ENCODE measurements around the gene WNT7B. TPM values are rescaled to one million over a fixed set of nuclear protein-coding genes. Genes with fewer than 3 reads are reported as not detected.

WNT7B gene
- total RNA-seq, 1 experiment from 2014 or later = 0.33 TPM

DNA sequence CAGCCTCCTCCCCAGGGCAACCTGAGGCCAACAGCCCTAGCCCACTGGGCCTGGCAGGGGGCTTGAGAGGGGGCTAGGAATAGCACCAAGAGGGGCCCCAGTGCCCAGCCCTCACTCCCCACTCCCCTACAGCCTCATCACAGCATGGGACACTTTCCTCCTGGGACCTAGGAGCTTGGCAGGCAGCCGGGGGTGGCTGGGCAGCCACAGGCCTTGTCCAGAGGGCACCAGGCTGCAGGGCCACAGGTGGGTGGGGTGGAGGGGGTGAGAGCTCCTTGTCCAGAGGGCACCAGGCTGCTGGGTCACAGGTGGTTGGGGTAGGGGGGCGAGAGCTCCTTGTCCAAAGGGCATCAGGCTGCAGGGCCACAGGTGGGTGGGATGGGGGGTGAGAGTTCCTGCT, 61.8 kb downstream of the WNT7B start:
- POLR2A ChIA-PET = no interaction called here
- ATAC-seq (no peak), DNase-seq (ENCODE audit: low spot score) (no peak)
- Mint-ChIP-seq H3K4me3 (no peak overlapping the region), H3K27me3 (ENCODE audit: low read depth) (no peaks in the 10 kb centered on the region; the same call in 1 of the 2 replicates), H3K27ac (no peak overlapping the region), H3K4me1 (no peaks in the 10 kb centered on the region), H3K36me3 (no peaks in the 10 kb centered on the region), H3K9me3 (peaks cover 6% of the 10 kb centered on the region)
- TF ChIP-seq ELF4 (CRISPR knock-in tag; IDR thresholded peaks at IDR 0.05; ENCODE audit: low read depth) = no peak
- TF ChIP-seq NFATC4 (CRISPR knock-in tag; IDR thresholded peaks at IDR 0.05) = no peak
- TF ChIP-seq, protein P1, sequence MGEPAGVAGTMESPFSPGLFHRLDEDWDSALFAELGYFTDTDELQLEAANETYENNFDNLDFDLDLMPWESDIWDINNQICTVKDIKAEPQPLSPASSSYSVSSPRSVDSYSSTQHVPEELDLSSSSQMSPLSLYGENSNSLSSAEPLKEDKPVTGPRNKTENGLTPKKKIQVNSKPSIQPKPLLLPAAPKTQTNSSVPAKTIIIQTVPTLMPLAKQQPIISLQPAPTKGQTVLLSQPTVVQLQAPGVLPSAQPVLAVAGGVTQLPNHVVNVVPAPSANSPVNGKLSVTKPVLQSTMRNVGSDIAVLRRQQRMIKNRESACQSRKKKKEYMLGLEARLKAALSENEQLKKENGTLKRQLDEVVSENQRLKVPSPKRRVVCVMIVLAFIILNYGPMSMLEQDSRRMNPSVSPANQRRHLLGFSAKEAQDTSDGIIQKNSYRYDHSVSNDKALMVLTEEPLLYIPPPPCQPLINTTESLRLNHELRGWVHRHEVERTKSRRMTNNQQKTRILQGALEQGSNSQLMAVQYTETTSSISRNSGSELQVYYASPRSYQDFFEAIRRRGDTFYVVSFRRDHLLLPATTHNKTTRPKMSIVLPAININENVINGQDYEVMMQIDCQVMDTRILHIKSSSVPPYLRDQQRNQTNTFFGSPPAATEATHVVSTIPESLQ (CRISPR knock-in tag; IDR thresholded peaks at IDR 0.05) = no peak
- TF ChIP-seq, protein P2, sequence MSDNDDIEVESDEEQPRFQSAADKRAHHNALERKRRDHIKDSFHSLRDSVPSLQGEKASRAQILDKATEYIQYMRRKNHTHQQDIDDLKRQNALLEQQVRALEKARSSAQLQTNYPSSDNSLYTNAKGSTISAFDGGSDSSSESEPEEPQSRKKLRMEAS (CRISPR knock-in tag; IDR thresholded peaks at IDR 0.05) = no peak
- TF ChIP-seq, protein P3, sequence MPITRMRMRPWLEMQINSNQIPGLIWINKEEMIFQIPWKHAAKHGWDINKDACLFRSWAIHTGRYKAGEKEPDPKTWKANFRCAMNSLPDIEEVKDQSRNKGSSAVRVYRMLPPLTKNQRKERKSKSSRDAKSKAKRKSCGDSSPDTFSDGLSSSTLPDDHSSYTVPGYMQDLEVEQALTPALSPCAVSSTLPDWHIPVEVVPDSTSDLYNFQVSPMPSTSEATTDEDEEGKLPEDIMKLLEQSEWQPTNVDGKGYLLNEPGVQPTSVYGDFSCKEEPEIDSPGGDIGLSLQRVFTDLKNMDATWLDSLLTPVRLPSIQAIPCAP (CRISPR knock-in tag; IDR thresholded peaks at IDR 0.05) = no peak
- CTCF ChIA-PET = interaction anchor here (1.4 kb wide), 1 partner anchor 51 kb away, joined by 4 read pairs; no protein-coding TSS in a partner anchor

DNA sequence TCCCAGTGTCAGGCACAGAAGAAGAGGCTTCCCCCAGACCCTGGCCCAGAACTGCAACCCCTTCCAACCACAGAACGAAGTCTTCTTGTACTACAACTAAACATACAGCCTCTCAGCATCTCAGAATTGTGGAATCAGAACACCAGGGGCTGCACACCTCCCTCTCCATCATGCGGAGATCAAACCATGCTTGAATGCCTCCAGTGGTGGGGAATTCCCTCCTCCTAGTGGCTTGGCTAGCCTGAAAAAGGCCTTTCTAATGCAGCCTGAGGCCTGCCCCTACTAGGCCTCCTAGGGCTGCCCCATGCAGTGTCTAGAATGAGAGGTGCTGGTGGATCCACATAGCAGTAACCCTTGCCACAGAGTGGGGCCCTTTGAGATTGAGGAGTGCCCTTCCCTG, 62.7 kb downstream of the WNT7B start:
- ChIA-PET CTCF (no interaction called here), POLR2A (no interaction called here)
- DNase-seq (ENCODE audit: low spot score) (no peak), ATAC-seq (no peak)
- no peak overlapping the region for H3K27ac Mint-ChIP-seq
- H3K4me3 Mint-ChIP-seq = no peak overlapping the region
- no peaks in the 10 kb centered on the region; the same call in 1 of the 2 replicates for H3K27me3 Mint-ChIP-seq (ENCODE audit: low read depth)
- no peaks in the 10 kb centered on the region for H3K4me1 Mint-ChIP-seq
- no peak for TF ChIP-seq ZBTB21 (CRISPR knock-in tag; IDR thresholded peaks at IDR 0.05; ENCODE audit: borderline replicate concordance)
- TF ChIP-seq, protein P4, sequence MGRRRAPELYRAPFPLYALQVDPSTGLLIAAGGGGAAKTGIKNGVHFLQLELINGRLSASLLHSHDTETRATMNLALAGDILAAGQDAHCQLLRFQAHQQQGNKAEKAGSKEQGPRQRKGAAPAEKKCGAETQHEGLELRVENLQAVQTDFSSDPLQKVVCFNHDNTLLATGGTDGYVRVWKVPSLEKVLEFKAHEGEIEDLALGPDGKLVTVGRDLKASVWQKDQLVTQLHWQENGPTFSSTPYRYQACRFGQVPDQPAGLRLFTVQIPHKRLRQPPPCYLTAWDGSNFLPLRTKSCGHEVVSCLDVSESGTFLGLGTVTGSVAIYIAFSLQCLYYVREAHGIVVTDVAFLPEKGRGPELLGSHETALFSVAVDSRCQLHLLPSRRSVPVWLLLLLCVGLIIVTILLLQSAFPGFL (CRISPR knock-in tag; IDR thresholded peaks at IDR 0.05; ENCODE audit: borderline replicate concordance) = no peak
- TF ChIP-seq OVOL2 (CRISPR knock-in tag; IDR thresholded peaks at IDR 0.05; ENCODE audit: borderline replicate concordance) = no peak
- H3K9me3 Mint-ChIP-seq = peaks cover 6% of the 10 kb centered on the region
- H3K36me3 Mint-ChIP-seq = no peaks in the 10 kb centered on the region

DNA sequence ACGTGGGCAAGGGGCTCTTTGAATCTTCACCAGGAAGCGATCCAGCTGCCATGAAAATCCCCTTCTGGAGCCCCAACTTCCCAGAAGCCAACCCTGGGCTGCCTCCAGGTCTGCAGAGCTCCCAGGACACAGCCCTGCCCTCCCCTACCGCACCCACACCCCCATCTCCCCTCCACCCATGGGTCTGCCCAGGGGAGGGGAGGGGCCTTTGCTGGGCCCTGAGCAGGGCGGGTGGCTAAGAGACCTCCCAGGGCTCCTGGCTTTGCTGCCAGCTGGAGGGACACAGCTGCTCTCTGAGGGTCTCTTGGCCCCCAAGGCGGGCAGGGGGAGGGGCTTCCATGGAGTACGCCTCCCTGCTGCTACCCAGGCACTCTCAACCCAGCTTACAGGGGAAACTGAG, 64.1 kb downstream of the WNT7B start:
- H3K36me3 Mint-ChIP-seq = no peaks in the 10 kb centered on the region
- no peaks in the 10 kb centered on the region for H3K4me1 Mint-ChIP-seq
- POLR2A ChIA-PET = no interaction called here
- H3K9me3 Mint-ChIP-seq = peaks cover 6% of the 10 kb centered on the region
- TF ChIP-seq, protein P5, sequence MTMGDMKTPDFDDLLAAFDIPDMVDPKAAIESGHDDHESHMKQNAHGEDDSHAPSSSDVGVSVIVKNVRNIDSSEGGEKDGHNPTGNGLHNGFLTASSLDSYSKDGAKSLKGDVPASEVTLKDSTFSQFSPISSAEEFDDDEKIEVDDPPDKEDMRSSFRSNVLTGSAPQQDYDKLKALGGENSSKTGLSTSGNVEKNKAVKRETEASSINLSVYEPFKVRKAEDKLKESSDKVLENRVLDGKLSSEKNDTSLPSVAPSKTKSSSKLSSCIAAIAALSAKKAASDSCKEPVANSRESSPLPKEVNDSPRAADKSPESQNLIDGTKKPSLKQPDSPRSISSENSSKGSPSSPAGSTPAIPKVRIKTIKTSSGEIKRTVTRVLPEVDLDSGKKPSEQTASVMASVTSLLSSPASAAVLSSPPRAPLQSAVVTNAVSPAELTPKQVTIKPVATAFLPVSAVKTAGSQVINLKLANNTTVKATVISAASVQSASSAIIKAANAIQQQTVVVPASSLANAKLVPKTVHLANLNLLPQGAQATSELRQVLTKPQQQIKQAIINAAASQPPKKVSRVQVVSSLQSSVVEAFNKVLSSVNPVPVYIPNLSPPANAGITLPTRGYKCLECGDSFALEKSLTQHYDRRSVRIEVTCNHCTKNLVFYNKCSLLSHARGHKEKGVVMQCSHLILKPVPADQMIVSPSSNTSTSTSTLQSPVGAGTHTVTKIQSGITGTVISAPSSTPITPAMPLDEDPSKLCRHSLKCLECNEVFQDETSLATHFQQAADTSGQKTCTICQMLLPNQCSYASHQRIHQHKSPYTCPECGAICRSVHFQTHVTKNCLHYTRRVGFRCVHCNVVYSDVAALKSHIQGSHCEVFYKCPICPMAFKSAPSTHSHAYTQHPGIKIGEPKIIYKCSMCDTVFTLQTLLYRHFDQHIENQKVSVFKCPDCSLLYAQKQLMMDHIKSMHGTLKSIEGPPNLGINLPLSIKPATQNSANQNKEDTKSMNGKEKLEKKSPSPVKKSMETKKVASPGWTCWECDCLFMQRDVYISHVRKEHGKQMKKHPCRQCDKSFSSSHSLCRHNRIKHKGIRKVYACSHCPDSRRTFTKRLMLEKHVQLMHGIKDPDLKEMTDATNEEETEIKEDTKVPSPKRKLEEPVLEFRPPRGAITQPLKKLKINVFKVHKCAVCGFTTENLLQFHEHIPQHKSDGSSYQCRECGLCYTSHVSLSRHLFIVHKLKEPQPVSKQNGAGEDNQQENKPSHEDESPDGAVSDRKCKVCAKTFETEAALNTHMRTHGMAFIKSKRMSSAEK (CRISPR knock-in tag; IDR thresholded peaks at IDR 0.05; ENCODE audit: borderline replicate concordance) = no peak
- TF ChIP-seq CREM (CRISPR knock-in tag; IDR thresholded peaks at IDR 0.05) (no peak), ZNF416 (CRISPR knock-in tag; IDR thresholded peaks at IDR 0.05) (no peak), FOXK1 (CRISPR knock-in tag; IDR thresholded peaks at IDR 0.05) (no peak), ZNF671 (CRISPR knock-in tag; IDR thresholded peaks at IDR 0.05) (no peak), SMAD4 (CRISPR knock-in tag; IDR thresholded peaks at IDR 0.05) (no peak), FOXJ3 (CRISPR knock-in tag; IDR thresholded peaks at IDR 0.05; ENCODE audit: borderline replicate concordance) (no peak), ZNF138 (CRISPR knock-in tag; conservative IDR thresholded peaks at IDR 0.05) (no peak), ELF4 (CRISPR knock-in tag; IDR thresholded peaks at IDR 0.05; ENCODE audit: low read depth) (no peak), NR2C2 (CRISPR knock-in tag; IDR thresholded peaks at IDR 0.05) (no peak)
- TF ChIP-seq, protein P4 (CRISPR knock-in tag; IDR thresholded peaks at IDR 0.05; ENCODE audit: borderline replicate concordance) = no peak
- ATAC-seq (no peak), DNase-seq (ENCODE audit: low spot score) (no peak)
- CTCF ChIA-PET = interaction anchor here (2.6 kb wide), 1 partner anchor 49 kb away, joined by 9 read pairs; no protein-coding TSS in a partner anchor
- no peak overlapping the region for H3K27ac Mint-ChIP-seq
- H3K4me3 Mint-ChIP-seq = no peak overlapping the region
- H3K27me3 Mint-ChIP-seq (ENCODE audit: low read depth) = no peaks in the 10 kb centered on the region; the same call in 1 of the 2 replicates
